SU-DHL-6 (cell line): ENCODE data around the gene OBP2A.

Experiments
- H2AFZ ChIP-seq: fragments of 200-600 bp; sonication (generic); 2 replicates; pipeline ENCODE4 v1.6.1; 2014; ENCODE audit warnings: low read depth, mild to moderate bottlenecking, moderate library complexity, mixed read lengths, antibody characterized with exemption, low read length; ENCODE audit not compliant: severe bottlenecking
- H3F3A ChIP-seq: fragments of 200-600 bp; shearing (Covaris generic); 2 replicates; pipeline ENCODE4 v1.6.0; 2016; ENCODE audit warnings: antibody characterized with exemption, mild to moderate bottlenecking; ENCODE audit not compliant: insufficient read depth
- H3K27ac ChIP-seq: fragments of 200-600 bp; sonication (generic); 2 replicates; pipeline ENCODE4 v1.5.1; 2016; ENCODE audit warnings: low read depth, mild to moderate bottlenecking, low read length, moderate library complexity, mixed read lengths
- H3K27me3 ChIP-seq: fragments of 200-600 bp; sonication (generic), shearing (Covaris generic); 2 replicates; pipeline ENCODE4 v1.6.0; 2014; ENCODE audit warnings: mild to moderate bottlenecking, low read length
- H3K36me3 ChIP-seq: fragments of 200-600 bp; sonication (generic); 2 replicates; pipeline ENCODE4 v1.6.1; 2014; ENCODE audit warnings: mild to moderate bottlenecking, low read length, mixed read lengths
- H3K4me2 ChIP-seq: fragments of 300-600, 200-600 bp; shearing (Covaris generic), sonication (generic); 2 replicates; pipeline ENCODE4 v1.6.0; 2014; ENCODE audit warnings: low read length, low read depth, mild to moderate bottlenecking; ENCODE audit not compliant: poor library complexity, severe bottlenecking
- H3K4me3 ChIP-seq: fragments of 200-600 bp; sonication (generic); 2 replicates; pipeline ENCODE4 v1.5.1; 2014; ENCODE audit warnings: antibody characterized with exemption, low read length, mild to moderate bottlenecking, mixed read lengths; ENCODE audit not compliant: insufficient read depth, poor library complexity, severe bottlenecking
- H3K79me2 ChIP-seq: fragments of 200-600 bp; sonication (generic); 2 replicates; pipeline ENCODE4 v1.6.1; 2014; ENCODE audit warnings: mild to moderate bottlenecking, low read length, moderate library complexity; ENCODE audit not compliant: insufficient read depth
- H3K9ac ChIP-seq: fragments of 200-600 bp; sonication (generic); 2 replicates; pipeline ENCODE4 v1.7.0; 2014; ENCODE audit warnings: mild to moderate bottlenecking, low read length
- H3K9me2 ChIP-seq: fragments of 200-600 bp; sonication (generic); replicated peaks from 2 replicates; pipeline ENCODE4 v1.6.1; 2014; ENCODE audit warnings: low read length; ENCODE audit not compliant: insufficient read depth
- H3K9me3 ChIP-seq: fragments of 200-600 bp; sonication (generic); 2 replicates; pipeline ENCODE4 v1.6.1; 2014; ENCODE audit warnings: low read length, mixed read lengths; ENCODE audit not compliant: insufficient read depth
- H4K20me1 ChIP-seq: fragments of 200-600 bp; sonication (generic); 2 replicates; pipeline ENCODE4 v1.6.1; 2014; ENCODE audit warnings: low read depth, mild to moderate bottlenecking, antibody characterized with exemption, low read length, moderate library complexity, mixed read lengths
- CTCF ChIP-seq: fragments of 200-600 bp; sonication (generic); IDR thresholded peaks from one replicate; pipeline ENCODE4 v1.5.1; 2017; ENCODE audit warnings: antibody characterized with exemption, mild to moderate bottlenecking, low read length, moderate library complexity; ENCODE audit not compliant: insufficient read depth, poor library complexity, severe bottlenecking
- EZH2phosphoT487 ChIP-seq: fragments of 200-600 bp; sonication (generic), shearing (Covaris generic); conservative IDR thresholded peaks from 2 replicates; pipeline ENCODE4 v1.6.1; 2018; ENCODE audit warnings: mild to moderate bottlenecking, antibody characterized with exemption, low read length, moderate library complexity, mixed read lengths

The OBP2A gene

GRCh38 chr9:135566552-135566951 is 20.6 kb downstream of the OBP2A start:
- H3K9me3 ChIP-seq = no peaks in the 10 kb centered on the region

GRCh38 chr9:135567311-135567710 is 21.4 kb downstream of the OBP2A start:
- no peaks in the 10 kb centered on the region for H3K9me3 ChIP-seq
- no peaks in the 10 kb centered on the region for H3K79me2 ChIP-seq
- no peaks in the 10 kb centered on the region for H4K20me1 ChIP-seq
- H3K4me2 ChIP-seq = no peak overlapping the region
- H3K36me3 ChIP-seq = no peaks in the 10 kb centered on the region
- H3F3A ChIP-seq = no peaks in the 10 kb centered on the region
- no peaks in the 10 kb centered on the region for H3K27me3 ChIP-seq
- no peak overlapping the region for H2AFZ ChIP-seq
- TF ChIP-seq CTCF = no peak
- no peak for TF ChIP-seq EZH2phosphoT487
- no peaks in the 10 kb centered on the region for H3K9me2 ChIP-seq
- H3K27ac ChIP-seq = no peak overlapping the region
- H3K4me3 ChIP-seq = no peak overlapping the region
- H3K9ac ChIP-seq = no peak overlapping the region

More at GRCh38 chr9:135566552-135566951, 20.6 kb downstream of the OBP2A start:
- Histone ChIP-seq H3K27me3 (no peaks in the 10 kb centered on the region), H3K9me2 (no peaks in the 10 kb centered on the region), H3K4me2 (no peak overlapping the region), H3F3A (no peaks in the 10 kb centered on the region), H3K27ac (no peak overlapping the region), H3K36me3 (no peaks in the 10 kb centered on the region), H3K4me3 (no peak overlapping the region), H3K79me2 (no peaks in the 10 kb centered on the region), H3K9ac (no peak overlapping the region), H2AFZ (no peak overlapping the region), H4K20me1 (no peaks in the 10 kb centered on the region)
- TF ChIP-seq EZH2phosphoT487 (no peak), CTCF (no peak)

GRCh38 chr9:135568026-135568425 is 22.1 kb downstream of the OBP2A start:
- no peak overlapping the region for H3K4me2 ChIP-seq
- H3K36me3 ChIP-seq = no peaks in the 10 kb centered on the region
- H3K9ac ChIP-seq = no peak overlapping the region
- no peaks in the 10 kb centered on the region for H3F3A ChIP-seq
- no peaks in the 10 kb centered on the region for H3K9me2 ChIP-seq
- H2AFZ ChIP-seq = no peak overlapping the region
- no peak overlapping the region for H3K27ac ChIP-seq
- no peaks in the 10 kb centered on the region for H4K20me1 ChIP-seq
- no peaks in the 10 kb centered on the region for H3K79me2 ChIP-seq
- no peaks in the 10 kb centered on the region for H3K27me3 ChIP-seq
- H3K9me3 ChIP-seq = no peaks in the 10 kb centered on the region
- H3K4me3 ChIP-seq = no peak overlapping the region
- TF ChIP-seq CTCF = no peak
- TF ChIP-seq EZH2phosphoT487 = no peak

GRCh38 chr9:135570456-135570855 is 24.5 kb downstream of the OBP2A start:
- Histone ChIP-seq H4K20me1 (no peaks in the 10 kb centered on the region), H3F3A (no peaks in the 10 kb centered on the region), H3K27ac (no peak overlapping the region), H3K4me3 (no peak overlapping the region), H3K9me3 (no peaks in the 10 kb centered on the region), H3K79me2 (no peaks in the 10 kb centered on the region), H3K9me2 (no peaks in the 10 kb centered on the region), H2AFZ (no peak overlapping the region), H3K27me3 (no peaks in the 10 kb centered on the region), H3K4me2 (no peak overlapping the region), H3K9ac (no peak overlapping the region), H3K36me3 (no peaks in the 10 kb centered on the region)
- TF ChIP-seq EZH2phosphoT487 (no peak), CTCF (no peak)
